ENCODE measurements around the gene SEMA3F. TPM values are rescaled to one million over a fixed set of nuclear protein-coding genes. Genes with fewer than 3 reads are reported as not detected.
A peak's percentile ranks its signal among the peaks of the same experiment; 100 is the strongest.

SEMA3F gene
- total and polyA plus RNA-seq, 4 donors = 0.60 to 4.8 (median 2.1) TPM

DNA sequence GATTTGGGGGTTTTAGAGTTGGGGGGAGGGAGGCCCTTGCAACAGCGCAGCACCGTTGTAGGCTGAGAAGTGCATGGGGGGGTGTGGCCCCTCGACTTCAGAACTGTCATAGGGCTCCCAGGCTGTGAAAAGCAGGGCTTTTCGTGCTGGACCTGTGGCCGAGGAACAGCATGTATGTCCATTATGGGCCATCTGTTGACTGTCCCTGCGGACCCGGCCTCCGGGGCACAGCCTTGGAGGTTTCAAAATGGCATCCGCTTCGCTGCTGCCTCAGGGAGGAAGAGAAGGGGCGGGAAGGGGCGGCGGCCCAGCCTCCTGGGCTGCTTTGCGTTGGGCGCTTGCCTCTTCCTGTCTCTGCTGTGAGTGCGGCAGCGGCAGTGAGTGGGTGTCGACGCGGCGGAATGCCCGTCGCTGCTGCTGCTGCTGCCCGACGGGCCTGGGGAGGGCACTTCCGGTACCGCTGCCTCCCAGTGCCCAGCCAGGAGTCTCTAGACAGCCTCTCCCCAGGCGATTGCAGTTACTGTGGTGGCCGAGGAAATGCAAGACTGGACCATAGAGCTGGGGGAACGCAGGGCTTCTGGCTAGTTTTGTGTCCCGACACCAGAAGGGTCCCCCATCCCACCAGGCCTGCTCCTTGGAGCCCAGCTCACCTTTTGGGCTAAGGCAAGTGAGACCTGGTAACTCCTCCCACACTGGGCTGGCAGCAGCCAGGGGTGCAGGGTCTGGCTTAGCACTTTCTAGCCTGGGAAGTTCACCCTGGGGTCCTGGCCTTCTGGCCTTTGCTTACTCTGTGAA lies 82.8 kb downstream of the SEMA3F start:
- Histone ChIP-seq H3K27me3 (ENCODE audit: control insufficient read depth in 4 of 4, insufficient read depth in 4 of 4, low read length in 3 of 4) (no peaks in the 10 kb centered on the region), H3K4me1 (ENCODE audit: control insufficient read depth in 4 of 4, insufficient read depth in 4 of 4, low read length in 3 of 4) (peaks cover 18 to 63% (median 48%) of the 10 kb centered on the region in 4 donors), H3K9ac (ENCODE audit: low read depth in 1 of 2, low read length in 2 of 2) (peak overlapping the region; percentile 77 to 86), H3K27ac (ENCODE audit: low read depth in 1 of 2, low read length in 2 of 2) (peak overlapping the region; percentile 89 to 91), H3K36me3 (ENCODE audit: control insufficient read depth in 4 of 4, insufficient read depth in 3 of 4, low read depth in 1 of 4, low read length in 3 of 4) (no peaks in the 10 kb centered on the region), H3K9me3 (ENCODE audit: control insufficient read depth in 4 of 4, low read length in 3 of 4) (no peaks in the 10 kb centered on the region), H3K4me3 (ENCODE audit: low read depth in 1 of 3, low read length in 3 of 3) (peak overlapping the region; percentile 70 to 83 (median 80))
- WGBS = 10% methylated on average over 31 of the region's 31 CpGs
- peak; percentile 61 for DNase-seq (ENCODE audit: low spot score)
- TF ChIP-seq YY1 (IDR thresholded peaks at IDR 0.05) = peak; percentile 95
- peak; percentile 30 to 79 for TF ChIP-seq GABPA (IDR thresholded peaks at IDR 0.05 in 1 of 2, conservative IDR thresholded peaks at IDR 0.05 in 1 of 2)
- TF ChIP-seq, protein P1, sequence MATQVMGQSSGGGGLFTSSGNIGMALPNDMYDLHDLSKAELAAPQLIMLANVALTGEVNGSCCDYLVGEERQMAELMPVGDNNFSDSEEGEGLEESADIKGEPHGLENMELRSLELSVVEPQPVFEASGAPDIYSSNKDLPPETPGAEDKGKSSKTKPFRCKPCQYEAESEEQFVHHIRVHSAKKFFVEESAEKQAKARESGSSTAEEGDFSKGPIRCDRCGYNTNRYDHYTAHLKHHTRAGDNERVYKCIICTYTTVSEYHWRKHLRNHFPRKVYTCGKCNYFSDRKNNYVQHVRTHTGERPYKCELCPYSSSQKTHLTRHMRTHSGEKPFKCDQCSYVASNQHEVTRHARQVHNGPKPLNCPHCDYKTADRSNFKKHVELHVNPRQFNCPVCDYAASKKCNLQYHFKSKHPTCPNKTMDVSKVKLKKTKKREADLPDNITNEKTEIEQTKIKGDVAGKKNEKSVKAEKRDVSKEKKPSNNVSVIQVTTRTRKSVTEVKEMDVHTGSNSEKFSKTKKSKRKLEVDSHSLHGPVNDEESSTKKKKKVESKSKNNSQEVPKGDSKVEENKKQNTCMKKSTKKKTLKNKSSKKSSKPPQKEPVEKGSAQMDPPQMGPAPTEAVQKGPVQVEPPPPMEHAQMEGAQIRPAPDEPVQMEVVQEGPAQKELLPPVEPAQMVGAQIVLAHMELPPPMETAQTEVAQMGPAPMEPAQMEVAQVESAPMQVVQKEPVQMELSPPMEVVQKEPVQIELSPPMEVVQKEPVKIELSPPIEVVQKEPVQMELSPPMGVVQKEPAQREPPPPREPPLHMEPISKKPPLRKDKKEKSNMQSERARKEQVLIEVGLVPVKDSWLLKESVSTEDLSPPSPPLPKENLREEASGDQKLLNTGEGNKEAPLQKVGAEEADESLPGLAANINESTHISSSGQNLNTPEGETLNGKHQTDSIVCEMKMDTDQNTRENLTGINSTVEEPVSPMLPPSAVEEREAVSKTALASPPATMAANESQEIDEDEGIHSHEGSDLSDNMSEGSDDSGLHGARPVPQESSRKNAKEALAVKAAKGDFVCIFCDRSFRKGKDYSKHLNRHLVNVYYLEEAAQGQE (IDR thresholded peaks at IDR 0.05) = peak; percentile 30
- peak; percentile 17 to 27 for TF ChIP-seq EGR1 (IDR thresholded peaks at IDR 0.05; ENCODE audit: low read depth in 2 of 2)
- peak; percentile 50 for TF ChIP-seq TAF1 (conservative IDR thresholded peaks at IDR 0.05)
- TF ChIP-seq RAD21 (IDR thresholded peaks at IDR 0.05) = no peak
- TF ChIP-seq NR2F2 (IDR thresholded peaks at IDR 0.05) = peak; percentile 20
- no peak for TF ChIP-seq SP1 (IDR thresholded peaks at IDR 0.05)

DNA sequence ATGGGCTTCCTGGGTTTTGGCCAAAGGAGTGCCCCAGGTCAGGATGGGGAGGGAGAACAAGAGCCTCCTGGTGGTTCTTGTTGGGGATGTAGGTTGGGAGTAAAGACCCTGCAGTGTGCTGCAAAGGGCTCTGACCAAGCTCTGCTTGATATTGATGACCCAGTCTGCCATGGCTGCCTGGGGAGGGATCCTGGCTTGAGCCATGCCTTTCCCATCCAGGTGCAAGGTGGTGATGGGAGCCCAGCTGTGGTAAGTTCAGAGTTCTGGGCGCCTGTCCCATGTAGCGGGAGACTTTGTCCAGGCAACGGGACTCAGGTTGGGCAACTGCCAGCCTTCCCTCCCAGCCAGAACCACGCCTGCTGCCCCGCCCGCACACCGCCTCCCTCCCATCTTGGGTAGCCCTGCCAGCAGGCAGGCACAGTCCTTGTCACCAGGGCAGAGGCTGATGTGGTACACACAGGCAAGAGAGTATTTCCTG lies 83.5 kb downstream of the SEMA3F start:
- peaks cover 18 to 68% (median 50%) of the 10 kb centered on the region in 4 donors for H3K4me1 ChIP-seq (ENCODE audit: control insufficient read depth in 4 of 4, insufficient read depth in 4 of 4, low read length in 3 of 4)
- peak overlapping the region in 2 of 3 donors; percentile 80 to 83 for H3K4me3 ChIP-seq (ENCODE audit: low read depth in 1 of 3, low read length in 3 of 3)
- H3K27me3 ChIP-seq (ENCODE audit: control insufficient read depth in 4 of 4, insufficient read depth in 4 of 4, low read length in 3 of 4) = no peaks in the 10 kb centered on the region
- H3K9me3 ChIP-seq (ENCODE audit: control insufficient read depth in 4 of 4, low read length in 3 of 4) = no peaks in the 10 kb centered on the region
- H3K27ac ChIP-seq (ENCODE audit: low read depth in 1 of 2, low read length in 2 of 2) = peak overlapping the region; percentile 89 to 91
- H3K36me3 ChIP-seq (ENCODE audit: control insufficient read depth in 4 of 4, insufficient read depth in 3 of 4, low read depth in 1 of 4, low read length in 3 of 4) = no peaks in the 10 kb centered on the region
- DNase-seq (ENCODE audit: low spot score) = peak; percentile 76
- WGBS = 8% methylated on average over 7 of the region's 7 CpGs
- peak overlapping the region; percentile 4 to 59 for H3K9ac ChIP-seq (ENCODE audit: low read depth in 1 of 2, low read length in 2 of 2)
- TF ChIP-seq HNF4G (IDR thresholded peaks at IDR 0.05) (peak; percentile 47), HNF4A (conservative IDR thresholded peaks at IDR 0.05) (peak; percentile 87 to 91), EGR1 (IDR thresholded peaks at IDR 0.05; ENCODE audit: low read depth in 2 of 2) (peak in 1 of 2 donors; percentile 69), RXRA (IDR thresholded peaks at IDR 0.05) (peak; percentile 54 to 84), SP1 (IDR thresholded peaks at IDR 0.05) (peak; percentile 88), TAF1 (conservative IDR thresholded peaks at IDR 0.05) (no peak), RAD21 (IDR thresholded peaks at IDR 0.05) (peak; percentile 28 to 29), YY1 (IDR thresholded peaks at IDR 0.05) (peak; percentile 89), JUND (IDR thresholded peaks at IDR 0.05) (peak in 1 of 2 donors; percentile 51), GABPA (IDR thresholded peaks at IDR 0.05 in 1 of 2, conservative IDR thresholded peaks at IDR 0.05 in 1 of 2) (peak in 1 of 2 donors; percentile 68), FOXA2 (IDR thresholded peaks at IDR 0.05) (peak; percentile 42), NR2F2 (IDR thresholded peaks at IDR 0.05) (no peak), FOXA1 (IDR thresholded peaks at IDR 0.05) (peak; percentile 71)
- TF ChIP-seq, protein P2, sequence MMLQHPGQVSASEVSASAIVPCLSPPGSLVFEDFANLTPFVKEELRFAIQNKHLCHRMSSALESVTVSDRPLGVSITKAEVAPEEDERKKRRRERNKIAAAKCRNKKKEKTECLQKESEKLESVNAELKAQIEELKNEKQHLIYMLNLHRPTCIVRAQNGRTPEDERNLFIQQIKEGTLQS (IDR thresholded peaks at IDR 0.05) = no peak
- TF ChIP-seq, protein P3, sequence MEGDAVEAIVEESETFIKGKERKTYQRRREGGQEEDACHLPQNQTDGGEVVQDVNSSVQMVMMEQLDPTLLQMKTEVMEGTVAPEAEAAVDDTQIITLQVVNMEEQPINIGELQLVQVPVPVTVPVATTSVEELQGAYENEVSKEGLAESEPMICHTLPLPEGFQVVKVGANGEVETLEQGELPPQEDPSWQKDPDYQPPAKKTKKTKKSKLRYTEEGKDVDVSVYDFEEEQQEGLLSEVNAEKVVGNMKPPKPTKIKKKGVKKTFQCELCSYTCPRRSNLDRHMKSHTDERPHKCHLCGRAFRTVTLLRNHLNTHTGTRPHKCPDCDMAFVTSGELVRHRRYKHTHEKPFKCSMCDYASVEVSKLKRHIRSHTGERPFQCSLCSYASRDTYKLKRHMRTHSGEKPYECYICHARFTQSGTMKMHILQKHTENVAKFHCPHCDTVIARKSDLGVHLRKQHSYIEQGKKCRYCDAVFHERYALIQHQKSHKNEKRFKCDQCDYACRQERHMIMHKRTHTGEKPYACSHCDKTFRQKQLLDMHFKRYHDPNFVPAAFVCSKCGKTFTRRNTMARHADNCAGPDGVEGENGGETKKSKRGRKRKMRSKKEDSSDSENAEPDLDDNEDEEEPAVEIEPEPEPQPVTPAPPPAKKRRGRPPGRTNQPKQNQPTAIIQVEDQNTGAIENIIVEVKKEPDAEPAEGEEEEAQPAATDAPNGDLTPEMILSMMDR (IDR thresholded peaks at IDR 0.05; ENCODE audit: low read depth, low read length, missing input control) = peak; percentile 9
- TF ChIP-seq, protein P1 (IDR thresholded peaks at IDR 0.05) = peak; percentile 70
- TF ChIP-seq, protein P4, sequence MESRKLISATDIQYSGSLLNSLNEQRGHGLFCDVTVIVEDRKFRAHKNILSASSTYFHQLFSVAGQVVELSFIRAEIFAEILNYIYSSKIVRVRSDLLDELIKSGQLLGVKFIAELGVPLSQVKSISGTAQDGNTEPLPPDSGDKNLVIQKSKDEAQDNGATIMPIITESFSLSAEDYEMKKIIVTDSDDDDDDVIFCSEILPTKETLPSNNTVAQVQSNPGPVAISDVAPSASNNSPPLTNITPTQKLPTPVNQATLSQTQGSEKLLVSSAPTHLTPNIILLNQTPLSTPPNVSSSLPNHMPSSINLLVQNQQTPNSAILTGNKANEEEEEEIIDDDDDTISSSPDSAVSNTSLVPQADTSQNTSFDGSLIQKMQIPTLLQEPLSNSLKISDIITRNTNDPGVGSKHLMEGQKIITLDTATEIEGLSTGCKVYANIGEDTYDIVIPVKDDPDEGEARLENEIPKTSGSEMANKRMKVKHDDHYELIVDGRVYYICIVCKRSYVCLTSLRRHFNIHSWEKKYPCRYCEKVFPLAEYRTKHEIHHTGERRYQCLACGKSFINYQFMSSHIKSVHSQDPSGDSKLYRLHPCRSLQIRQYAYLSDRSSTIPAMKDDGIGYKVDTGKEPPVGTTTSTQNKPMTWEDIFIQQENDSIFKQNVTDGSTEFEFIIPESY (IDR thresholded peaks at IDR 0.05) = peak; percentile 54
- TF ChIP-seq, protein P5, sequence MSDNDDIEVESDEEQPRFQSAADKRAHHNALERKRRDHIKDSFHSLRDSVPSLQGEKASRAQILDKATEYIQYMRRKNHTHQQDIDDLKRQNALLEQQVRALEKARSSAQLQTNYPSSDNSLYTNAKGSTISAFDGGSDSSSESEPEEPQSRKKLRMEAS (IDR thresholded peaks at IDR 0.05) = peak; percentile 84

Data from liver (tissue), 9 donors.